Stimulated activated CD4-positive, alpha-beta T cell treated with anti-CD3 and anti-CD28 coated beads, Interleukin-15, amount 100 ng/mL, for 1 hour (primary cell): Measurements from ENCODE around the gene BABAM2.

Source experiments
- DNase-seq, 2 donors: peaks; one replicate each; pipeline ENCODE4 v3.0.0-alpha.2; 2020; ENCODE audit warnings: low read depth in 1 of 2, low spot score in 1 of 2

The BABAM2 gene

DNA sequence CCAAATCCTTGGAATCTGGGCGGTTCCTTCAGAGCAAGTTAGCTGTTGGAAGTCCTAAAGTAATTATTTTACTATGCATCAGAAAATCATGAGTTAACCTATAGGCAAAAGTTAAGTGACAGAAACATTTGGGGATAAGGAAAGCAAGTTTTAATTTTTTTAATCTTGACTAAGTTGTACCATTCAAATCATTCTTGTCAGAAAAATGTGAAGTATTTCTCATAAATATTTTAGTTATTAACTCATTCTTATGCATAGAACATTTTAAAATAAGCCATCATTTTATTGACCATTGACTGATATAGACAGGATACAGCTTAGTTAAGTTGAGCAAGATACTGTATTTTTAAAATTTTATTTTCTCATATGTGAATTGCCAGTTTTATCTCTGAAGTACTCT, 403.9 kb downstream of the BABAM2 start:
- DNase-seq, result no peak

DNA sequence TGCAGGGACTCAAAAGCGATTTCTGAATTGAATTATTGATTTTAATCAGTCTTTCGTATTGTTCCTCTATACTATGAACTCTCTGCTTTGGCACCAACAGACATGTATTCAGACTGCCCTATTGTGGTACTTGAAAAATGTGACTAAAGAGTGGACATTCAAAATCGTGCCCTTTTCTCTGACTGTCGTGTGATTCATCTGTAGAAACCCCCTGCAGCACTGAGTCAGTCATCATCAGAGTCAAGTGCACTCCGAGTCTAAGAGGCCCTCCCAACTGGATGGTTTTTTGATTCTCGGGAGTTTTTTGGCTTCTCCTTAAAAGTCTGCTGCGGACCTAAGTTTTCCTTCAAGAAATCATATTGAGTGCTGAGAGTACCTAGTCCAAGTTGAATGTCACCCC, 405.7 kb downstream of the BABAM2 start:
- no peak for DNase-seq

DNA sequence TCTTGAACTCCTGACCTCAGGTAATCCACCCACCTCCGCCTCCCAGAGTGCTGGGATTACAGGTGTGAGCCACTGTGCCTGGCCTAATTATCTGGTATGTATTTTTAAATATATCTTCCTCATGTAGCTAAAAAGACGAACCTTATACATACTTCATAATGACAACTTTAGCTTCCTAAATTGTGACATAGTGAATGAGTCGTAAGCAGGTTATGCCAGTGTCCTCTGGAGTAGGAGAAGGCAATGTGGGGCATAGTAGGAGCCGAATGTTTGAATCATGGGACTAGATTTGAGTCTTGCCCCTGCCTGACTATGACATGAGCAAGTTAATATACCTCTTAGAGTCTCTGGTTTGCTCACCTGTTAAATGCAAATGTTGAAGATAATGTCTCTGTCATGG, 406.4 kb downstream of the BABAM2 start:
- no peak for DNase-seq

DNA sequence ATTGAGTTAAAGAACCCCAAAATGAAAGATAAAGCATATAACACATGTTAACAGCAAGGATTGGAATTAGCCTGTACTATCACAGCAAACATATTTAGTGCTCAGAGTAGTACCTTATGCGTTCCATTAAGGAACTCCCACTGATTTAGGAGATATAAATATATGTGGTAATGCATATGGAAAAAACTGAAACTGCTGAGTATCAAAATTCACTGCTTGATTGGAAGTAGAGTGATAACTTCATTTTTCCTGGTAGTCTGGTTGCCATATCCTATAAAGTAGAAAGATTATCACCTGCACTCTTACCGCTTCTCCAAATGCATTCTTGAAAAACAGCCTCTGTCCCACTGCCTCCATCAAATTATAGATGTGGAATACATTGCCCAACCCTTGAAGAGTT, 407.0 kb downstream of the BABAM2 start:
- DNase-seq, result no peak

DNA sequence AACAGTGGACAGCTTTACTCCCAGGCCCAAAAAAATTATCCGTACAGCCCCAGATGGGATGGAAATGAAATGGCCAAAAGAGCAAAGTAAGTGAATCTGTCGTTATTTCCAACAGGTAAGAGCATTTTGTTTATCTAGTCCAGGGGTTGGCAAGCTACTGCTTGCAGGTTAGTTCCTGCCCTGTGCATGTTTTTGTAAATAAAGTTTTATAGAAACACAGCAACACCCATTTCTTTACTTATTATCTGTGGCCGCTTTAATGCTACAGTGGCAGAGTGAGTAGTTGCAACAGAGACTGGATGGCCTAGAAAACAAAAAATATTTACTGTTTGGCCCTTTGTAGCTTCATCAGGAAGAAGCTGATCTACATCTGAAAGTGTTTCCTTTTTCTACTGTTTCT, 407.9 kb downstream of the BABAM2 start:
- no peak for DNase-seq

DNA sequence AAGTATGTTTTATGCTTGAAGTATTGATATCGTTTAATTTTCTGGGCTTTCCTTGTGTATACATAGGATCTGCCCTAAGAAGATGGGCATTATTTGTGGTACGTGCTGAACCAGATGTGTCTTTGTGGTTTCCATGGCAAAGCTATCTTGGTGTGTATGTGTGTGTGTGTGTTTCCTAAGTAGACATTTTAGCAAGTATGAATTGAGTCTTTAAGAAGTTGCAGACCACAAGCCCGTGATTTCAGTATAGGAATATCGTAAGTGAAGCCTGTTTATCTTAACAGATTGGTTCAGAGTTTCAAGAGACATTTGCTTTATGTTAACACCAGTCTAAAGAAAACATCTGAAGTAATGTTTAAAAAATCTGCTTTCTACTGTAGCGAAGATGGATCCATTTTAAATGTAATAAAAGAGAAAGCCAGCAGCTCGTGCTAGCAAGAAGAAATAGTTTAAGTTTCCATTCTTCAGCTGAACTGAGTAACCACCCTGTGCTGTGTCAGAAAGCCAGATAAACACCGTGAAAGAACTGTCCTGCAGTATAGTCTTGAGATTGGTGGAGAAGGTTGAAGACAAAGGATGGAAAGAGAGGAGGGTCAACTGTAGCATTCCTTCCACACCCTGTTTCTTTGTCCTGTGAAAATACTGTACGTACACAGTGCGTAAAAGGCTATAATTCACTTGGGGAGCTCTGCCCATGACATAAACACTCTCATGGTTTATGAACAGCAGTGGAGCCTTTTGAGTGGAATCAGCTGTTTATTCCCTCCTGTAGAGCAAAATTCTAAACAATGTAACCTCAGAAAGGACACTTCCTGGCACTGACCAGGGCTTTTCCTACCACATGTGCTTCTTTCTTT, 410.2 kb downstream of the BABAM2 start:
- DNase-seq, result no peak

DNA sequence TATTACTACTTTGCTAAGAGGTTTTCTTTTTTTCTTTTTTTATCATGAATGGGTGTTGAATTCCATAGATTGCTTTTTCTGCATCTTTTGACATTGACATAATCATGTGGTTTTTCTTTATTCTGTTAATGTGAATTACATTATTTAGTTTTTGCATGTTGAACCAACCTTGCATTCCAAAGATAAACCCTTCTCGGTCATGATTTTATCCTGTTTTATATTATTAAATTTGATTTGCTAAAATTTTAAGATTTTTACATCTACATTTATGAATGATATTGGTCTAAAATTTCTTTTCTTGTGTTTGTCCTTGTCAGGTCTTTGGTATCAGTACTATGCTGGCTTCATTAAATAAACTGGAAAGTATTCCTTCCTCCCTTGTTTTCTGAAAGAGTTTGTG, 414.7 kb downstream of the BABAM2 start:
- no peak for DNase-seq

DNA sequence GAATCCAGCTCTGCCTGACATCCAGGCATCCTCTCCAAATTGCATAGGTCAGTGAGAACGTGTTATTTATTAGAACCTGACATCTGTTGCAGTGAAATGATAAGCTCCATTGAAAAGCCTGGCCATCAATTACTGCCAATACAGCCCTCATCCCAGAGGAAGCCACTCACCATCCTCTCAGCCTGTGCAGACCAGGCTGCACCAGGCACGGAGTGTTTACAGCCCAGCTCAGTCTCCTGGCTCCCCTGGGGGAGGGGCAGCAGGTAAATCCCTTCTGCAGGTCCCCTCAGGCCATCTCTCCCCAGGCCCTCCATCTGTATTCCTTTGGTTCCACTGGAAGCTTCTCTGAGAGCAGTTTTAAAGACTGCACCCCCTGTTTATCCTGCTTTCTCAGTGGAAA, 419.6 kb downstream of the BABAM2 start:
- no peak for DNase-seq

DNA sequence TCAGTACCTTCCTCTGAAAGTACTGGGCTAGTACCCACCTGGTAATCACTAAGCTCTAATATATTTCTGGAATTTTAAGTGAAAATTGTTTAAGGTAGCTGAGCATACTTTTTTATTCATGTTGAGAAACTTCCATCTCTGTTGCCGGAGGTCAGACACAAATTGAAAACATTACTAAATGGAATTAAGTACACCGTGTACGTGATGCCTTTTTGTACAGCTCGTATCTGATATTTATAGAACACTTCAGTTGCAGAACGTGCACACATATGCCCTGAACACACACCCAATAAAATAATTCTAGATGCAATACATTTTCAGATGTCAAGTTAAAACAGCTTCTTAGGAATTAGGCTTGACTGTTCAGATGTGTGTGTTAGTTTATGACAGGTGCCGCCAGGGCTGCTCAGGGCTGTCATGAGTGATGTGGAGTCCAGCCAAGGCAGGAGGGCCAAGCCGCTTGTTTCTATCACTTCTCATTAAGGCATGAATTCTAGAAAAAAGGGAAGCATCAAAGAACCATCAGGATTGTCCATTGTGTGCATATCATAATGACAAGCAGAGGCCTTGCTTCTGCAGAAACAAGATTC, 421.2 kb downstream of the BABAM2 start:
- DNase-seq, result no peak

DNA sequence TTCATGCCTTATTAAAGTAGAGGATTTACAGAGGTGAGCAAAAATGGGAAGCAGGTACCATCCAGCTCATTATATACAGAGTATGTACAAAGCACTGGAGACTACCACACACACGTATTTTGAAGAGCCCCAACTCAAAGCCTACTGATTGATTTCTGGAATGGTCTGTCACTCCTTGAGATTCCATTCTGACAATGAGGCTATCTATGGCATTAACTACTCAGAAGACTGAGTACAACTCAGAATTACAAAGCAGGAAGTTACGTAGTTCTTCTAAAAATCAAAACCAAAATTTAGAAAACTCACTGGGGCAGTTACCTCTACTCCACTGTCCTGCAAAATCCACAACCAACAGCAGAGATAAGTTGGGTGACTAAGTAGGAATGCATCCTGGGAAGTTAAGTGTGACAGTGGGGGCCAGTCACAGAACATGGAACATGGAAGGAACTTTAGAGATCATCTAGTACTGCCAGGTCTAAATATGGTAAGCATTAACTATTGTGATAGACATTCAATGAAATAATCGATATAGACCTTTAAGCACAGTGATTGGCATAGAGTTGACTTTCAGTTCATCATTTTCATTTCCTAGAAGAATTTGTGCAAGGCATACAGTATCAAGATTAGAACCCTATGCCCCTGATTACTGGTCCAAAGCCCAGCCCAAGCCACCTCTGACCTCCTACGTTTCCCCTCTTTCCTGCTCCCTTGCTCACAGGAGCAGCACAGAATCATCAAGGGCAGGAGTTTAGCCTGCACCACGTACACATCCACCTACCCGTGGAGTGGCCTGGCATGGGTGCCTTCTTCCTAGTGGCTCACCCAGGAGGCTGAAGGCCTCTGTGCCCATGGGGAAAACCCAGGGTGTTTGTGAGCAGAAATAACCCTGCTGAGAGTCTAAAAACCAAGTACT, 422.0 kb downstream of the BABAM2 start:
- no peak for DNase-seq

DNA sequence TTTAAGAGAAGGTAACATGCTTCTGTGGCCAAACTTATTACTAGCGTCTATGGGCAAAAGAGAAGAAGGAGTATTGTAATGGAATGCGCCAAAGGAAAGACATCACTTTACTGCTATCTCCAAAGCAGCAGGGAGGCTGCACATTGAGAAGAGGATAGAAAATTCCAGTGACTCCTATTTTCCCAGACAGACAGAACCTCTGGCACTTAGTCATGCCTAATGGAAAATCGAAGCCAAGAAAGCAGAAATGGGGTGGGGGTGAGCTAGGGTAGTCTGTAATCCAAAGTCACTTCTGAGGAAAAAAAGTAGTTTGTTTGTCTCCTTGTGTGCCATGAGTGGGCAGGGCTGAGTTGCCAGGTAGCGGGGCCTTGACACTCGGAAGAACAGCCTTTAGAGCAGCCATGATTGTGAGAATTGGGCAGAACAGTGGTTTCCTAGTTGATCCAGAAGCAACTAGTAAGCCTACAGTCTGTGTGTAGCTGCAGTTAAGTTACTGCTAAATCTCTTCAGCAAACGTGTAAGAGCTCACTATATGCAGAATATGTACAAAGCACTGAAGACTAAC, 422.8 kb downstream of the BABAM2 start:
- DNase-seq, result no peak

DNA sequence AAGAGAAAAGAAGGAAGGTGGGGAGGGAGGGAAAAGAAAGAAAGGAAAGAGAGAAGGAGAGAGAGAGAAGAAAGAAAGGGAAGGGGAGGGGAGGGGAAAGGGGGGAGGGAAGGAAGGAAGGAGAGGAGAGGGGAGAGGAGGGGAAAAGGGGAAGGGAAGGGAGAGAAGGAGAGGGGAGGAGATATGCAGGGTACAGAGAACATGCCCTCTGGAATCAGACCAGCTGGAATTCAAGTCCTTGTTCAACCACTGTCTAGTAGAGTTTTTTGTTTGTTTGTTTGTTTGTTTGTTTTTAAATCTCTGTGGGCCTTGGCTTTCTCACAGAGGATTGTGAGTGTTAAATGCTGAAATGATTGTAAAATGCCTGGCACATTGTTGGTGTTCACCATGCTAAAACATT, 424.4 kb downstream of the BABAM2 start:
- DNase-seq, result no peak

DNA sequence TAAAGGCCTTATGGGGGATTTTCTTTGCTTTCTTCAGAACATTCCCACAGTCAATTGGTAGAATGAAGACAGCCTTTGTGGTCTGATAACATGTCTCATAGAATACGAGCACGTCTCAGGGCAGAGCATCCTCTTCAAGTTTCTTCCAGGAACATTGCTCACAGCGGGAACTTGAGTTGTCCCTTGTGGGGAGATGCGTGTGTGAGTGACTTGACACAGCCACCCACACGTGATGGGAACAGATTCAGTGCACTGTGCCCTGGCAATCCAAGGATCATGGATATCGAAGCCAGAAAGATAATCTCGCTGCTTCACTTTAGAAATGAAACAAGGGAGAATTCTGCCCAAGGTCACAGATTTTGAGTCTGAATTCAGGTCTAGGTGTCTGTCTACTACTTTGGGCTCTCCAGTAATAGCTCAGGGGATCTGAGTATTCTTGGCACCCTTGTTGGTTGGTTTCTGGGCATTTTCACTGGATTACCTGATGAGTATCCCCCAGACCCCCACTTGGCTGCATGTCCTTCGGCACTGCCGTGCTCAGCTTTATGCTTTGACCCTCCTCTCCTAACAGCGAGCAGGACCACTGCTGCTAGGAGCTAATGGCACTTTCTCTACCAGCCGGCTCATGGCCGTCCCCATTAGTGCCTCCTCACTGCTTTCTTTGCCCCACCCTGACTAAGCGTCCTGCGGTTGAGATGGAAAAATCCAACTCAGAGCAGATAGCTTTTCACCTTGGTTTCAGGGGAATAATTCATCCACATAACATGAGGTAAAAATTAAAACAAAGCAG, 426.2 kb downstream of the BABAM2 start:
- no peak for DNase-seq

DNA sequence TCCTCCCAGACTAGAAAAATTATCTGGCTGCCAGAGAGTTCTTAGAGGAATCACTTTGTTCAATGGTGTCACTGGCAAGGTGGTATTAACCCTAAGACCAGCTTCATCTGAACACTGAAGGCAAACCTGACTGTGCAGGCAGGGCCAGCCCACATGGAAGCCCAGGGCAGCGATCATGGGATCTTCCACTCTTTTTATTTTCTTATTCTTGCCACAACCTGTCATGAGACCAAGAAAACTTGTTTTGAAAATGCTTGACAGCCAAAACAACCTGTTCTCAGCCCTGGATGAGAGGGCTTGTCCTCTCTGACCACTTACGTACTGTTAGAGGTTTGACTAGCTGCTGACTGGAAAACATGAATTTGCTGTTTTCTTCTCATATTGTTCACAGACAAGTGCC, 426.9 kb downstream of the BABAM2 start:
- DNase-seq, result no peak

DNA sequence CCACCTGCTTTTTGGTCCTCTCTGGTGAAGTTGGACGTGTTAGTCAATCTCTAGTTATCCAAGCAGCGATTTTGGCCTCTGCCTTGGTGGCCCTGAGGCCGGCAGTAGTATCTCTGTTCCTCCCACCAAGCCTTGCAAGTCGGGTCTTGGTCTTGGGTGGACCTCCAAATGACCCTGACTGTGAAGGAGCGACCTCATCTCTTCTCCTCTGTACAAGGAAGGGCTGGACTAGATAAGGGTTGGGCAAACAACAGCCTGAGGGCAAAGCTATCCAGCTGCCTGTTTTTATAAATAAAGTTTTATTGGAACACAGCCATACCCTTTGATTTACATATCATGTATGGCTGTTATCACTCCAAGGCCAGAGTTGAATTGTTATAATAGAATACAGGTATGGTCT, 427.5 kb downstream of the BABAM2 start:
- no peak for DNase-seq

DNA sequence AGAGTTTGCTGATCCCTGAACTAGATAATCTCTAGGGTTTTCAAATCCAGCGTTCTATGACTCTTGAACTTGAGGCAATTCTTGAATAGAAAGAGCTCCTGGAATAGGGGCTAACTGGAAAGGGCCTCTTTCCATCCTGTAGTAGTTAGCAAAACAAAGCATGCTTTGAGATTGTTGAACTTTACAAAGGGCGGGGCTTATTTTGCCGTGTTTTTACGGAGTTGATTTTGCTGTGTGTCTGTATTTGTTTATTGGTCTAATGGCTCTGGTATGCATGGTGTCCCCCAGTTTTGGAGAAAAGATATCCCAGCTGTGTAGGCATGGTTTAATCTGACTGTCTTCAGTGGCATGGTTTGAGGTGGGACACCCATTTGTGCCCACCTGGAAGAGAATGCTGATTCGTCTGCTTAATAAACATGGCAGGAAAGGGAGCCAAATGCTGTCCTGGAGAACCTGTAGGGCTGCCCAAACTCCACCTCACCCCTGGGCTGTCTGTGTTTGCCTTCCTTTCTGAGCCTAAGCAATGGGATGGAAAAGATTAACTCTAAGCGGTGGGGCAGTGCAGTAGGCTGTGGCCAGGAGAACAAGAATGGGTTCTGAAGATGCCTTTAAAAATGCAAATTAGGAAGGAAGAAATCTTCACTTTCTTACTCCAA, 428.1 kb downstream of the BABAM2 start:
- no peak for DNase-seq

DNA sequence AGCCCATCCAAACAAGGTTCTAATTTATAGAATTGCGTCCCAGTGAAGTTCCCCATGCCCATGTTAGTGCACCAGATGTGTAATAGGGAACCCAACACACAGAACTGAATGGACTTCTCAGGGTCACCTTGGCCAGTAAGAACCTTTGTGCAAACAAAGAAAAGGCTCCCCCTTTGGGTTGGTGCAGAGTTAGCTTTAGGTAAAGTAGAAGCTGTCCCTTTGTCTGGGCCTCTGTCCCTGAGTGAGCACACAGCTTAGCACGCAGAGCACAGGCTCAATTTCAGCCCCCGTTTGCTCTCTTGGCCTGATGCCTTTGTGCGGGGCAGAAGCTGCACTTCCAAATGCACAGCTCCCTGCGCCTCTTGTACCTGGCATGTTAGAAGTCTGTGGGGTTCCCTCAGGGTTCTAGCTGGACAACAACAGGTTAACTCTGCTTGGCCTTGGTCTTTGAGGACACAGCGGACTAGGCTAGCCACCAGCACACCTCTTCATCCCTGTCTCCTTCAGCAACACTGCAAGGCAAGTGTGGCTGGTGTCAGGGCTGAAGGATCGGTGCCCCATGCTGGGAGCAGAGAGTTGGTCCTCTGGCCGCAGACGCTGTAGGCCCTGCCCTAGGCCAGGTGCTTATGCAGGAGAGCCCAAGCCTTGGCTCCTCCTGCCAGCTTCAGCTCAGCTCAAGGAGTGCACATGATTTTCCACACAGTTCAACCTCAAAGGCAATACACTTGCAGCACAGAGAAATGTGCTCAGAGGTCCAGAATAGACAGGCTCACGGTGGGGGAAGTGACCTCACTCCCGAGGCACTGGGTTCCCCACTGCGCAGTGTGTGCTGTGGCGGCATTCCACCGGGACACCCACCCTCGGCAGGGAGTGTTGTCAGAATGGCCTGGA, 428.8 kb downstream of the BABAM2 start:
- no peak for DNase-seq

DNA sequence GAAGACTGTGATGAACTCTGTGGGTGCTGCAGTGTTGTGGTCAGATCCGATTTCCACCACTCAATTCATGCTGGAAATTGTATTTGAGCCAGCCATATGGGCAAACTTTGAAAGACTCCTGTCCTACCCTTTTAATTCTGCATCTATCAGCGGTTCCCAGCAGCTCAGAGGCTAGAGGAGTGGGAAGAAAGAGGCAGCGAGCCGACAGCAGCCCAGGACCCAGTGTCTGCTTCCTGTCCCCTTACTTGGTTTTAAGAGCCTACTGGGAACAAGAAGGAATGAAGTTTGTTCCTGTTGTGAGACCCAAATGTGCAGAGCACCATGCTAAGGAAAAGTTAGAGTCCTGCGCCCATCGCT, 429.5 kb downstream of the BABAM2 start:
- no peak for DNase-seq

DNA sequence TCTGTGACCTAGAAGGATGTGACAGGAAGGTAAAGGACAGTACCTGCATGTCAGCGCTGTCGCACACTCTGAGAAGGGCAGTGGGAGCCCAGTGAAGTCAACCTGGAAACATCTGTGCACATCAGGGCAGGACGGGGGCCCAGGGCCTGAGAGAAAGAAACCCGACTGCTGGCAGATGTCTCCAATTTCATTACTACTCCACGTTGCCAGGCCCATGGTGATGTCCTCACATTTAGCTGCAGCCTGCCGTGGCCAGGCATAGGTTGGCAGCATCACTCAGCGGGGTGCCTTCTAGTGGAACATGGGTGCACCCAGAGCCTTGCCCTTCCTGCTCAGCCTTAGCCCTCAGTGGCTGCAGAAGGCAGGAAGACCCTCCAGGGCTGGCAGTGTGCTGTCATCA, 429.8 kb downstream of the BABAM2 start:
- DNase-seq, result no peak
